ENCODE results near the gene UXS1.

The UXS1 gene

DNA sequence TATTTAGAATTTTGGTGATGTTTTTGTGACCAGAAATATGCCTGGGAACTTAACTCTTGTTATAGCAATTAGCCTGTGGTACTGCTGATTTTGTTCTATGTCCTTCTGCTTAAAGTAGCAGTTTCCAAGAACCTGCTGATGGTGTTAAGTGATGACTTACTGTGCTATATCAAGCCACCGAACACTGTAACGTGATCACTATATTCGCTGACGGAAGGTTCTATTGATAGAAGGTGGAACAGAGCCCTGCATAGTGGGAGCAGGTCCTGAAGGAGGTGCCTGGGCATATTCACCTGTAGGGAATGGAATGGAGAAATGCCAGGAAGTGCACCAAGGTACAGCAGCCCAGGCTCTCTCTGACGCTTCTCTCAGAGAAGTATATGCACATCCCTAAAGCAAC lies 76.8 kb downstream of the UXS1 start:
- no peak overlapping the region for H3K27ac ChIP-seq (ENCODE audit: low read length)
- TF ChIP-seq, protein P1, sequence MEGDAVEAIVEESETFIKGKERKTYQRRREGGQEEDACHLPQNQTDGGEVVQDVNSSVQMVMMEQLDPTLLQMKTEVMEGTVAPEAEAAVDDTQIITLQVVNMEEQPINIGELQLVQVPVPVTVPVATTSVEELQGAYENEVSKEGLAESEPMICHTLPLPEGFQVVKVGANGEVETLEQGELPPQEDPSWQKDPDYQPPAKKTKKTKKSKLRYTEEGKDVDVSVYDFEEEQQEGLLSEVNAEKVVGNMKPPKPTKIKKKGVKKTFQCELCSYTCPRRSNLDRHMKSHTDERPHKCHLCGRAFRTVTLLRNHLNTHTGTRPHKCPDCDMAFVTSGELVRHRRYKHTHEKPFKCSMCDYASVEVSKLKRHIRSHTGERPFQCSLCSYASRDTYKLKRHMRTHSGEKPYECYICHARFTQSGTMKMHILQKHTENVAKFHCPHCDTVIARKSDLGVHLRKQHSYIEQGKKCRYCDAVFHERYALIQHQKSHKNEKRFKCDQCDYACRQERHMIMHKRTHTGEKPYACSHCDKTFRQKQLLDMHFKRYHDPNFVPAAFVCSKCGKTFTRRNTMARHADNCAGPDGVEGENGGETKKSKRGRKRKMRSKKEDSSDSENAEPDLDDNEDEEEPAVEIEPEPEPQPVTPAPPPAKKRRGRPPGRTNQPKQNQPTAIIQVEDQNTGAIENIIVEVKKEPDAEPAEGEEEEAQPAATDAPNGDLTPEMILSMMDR (IDR thresholded peaks at IDR 0.05; ENCODE audit: low read depth, low read length) = no peak
- TF ChIP-seq EZH2phosphoT487 (IDR thresholded peaks at IDR 0.05; ENCODE audit: low read depth) = no peak
- H3K36me3 ChIP-seq (replicated peaks; ENCODE audit: low read depth, low read length) = no peaks in the 10 kb centered on the region
- peaks cover 2% of the 10 kb centered on the region; the same call in 1 of the 2 replicates for H4K20me1 ChIP-seq (ENCODE audit: insufficient read depth, low read length)
- H3K79me2 ChIP-seq (ENCODE audit: low read length) = no peaks in the 10 kb centered on the region
- H3K4me2 ChIP-seq (ENCODE audit: low read length) = no peak overlapping the region
- no peaks in the 10 kb centered on the region for H3K4me1 ChIP-seq (ENCODE audit: low read length)
- no peak overlapping the region for H3K4me3 ChIP-seq (ENCODE audit: low read length)
- no peak overlapping the region for H2AFZ ChIP-seq (ENCODE audit: low read depth, low read length)
- no peaks in the 10 kb centered on the region for H3K9me3 ChIP-seq (ENCODE audit: insufficient read depth, low read length)
- H3K9ac ChIP-seq (ENCODE audit: low read length) = no peak overlapping the region
- no peaks in the 10 kb centered on the region for H3K27me3 ChIP-seq (ENCODE audit: low read depth, low read length)

DNA sequence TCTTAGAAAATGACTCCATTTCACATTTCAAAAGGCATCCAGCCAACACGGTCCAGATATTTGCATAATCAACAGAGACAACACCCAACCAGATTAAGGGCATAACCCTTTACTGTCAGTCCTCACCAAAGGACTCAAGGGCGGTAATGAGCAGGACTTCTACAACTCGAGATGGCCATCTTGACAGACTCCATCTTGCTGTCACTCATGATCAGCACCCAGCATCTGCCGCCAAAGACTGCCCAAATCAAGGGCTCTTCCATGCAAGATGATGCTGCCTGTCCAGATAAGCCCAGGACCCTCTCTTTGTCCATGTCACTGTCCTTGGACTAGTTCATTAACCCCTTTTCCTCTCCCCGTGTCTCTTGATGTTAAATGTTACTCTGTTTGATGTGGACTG lies 77.9 kb downstream of the UXS1 start:
- Histone ChIP-seq H3K9me3 (ENCODE audit: insufficient read depth, low read length) (no peaks in the 10 kb centered on the region), H3K4me2 (ENCODE audit: low read length) (no peak overlapping the region), H3K27ac (ENCODE audit: low read length) (no peak overlapping the region), H3K4me1 (ENCODE audit: low read length) (no peaks in the 10 kb centered on the region), H2AFZ (ENCODE audit: low read depth, low read length) (no peak overlapping the region), H3K79me2 (ENCODE audit: low read length) (no peaks in the 10 kb centered on the region), H3K27me3 (ENCODE audit: low read depth, low read length) (no peaks in the 10 kb centered on the region), H3K9ac (ENCODE audit: low read length) (no peak overlapping the region), H3K4me3 (ENCODE audit: low read length) (no peak overlapping the region), H3K36me3 (replicated peaks; ENCODE audit: low read depth, low read length) (no peaks in the 10 kb centered on the region), H4K20me1 (ENCODE audit: insufficient read depth, low read length) (peaks cover 2% of the 10 kb centered on the region; the same call in 1 of the 2 replicates)
- TF ChIP-seq EZH2phosphoT487 (IDR thresholded peaks at IDR 0.05; ENCODE audit: low read depth) = no peak
- TF ChIP-seq, protein P1 (IDR thresholded peaks at IDR 0.05; ENCODE audit: low read depth, low read length) = no peak

DNA sequence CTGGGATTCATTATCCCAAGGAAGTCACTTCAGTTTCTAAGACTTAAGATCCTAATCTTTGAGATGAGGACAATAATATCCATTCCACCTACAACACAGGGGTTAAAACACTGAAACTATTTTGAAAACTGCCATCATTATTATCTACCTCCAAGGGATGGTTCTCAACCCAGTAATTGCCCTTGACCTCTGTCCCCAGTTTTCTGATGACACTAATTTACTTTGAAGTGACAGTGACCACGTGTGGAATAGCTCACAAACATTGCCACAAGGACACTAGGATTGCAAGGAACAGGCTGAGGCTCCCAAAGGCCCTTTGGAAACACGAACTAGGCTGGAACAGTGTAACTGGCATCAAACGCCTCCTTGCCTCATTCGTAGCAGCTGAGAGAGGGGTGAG lies 78.4 kb downstream of the UXS1 start:
- Histone ChIP-seq H4K20me1 (ENCODE audit: insufficient read depth, low read length) (peaks cover 2% of the 10 kb centered on the region; the same call in 1 of the 2 replicates), H3K27me3 (ENCODE audit: low read depth, low read length) (no peaks in the 10 kb centered on the region), H3K36me3 (replicated peaks; ENCODE audit: low read depth, low read length) (no peaks in the 10 kb centered on the region), H3K4me2 (ENCODE audit: low read length) (no peak overlapping the region), H3K4me3 (ENCODE audit: low read length) (no peak overlapping the region), H3K79me2 (ENCODE audit: low read length) (no peaks in the 10 kb centered on the region), H2AFZ (ENCODE audit: low read depth, low read length) (no peak overlapping the region), H3K9ac (ENCODE audit: low read length) (no peak overlapping the region), H3K4me1 (ENCODE audit: low read length) (no peaks in the 10 kb centered on the region), H3K9me3 (ENCODE audit: insufficient read depth, low read length) (no peaks in the 10 kb centered on the region), H3K27ac (ENCODE audit: low read length) (no peak overlapping the region)
- TF ChIP-seq, protein P1 (IDR thresholded peaks at IDR 0.05; ENCODE audit: low read depth, low read length) = no peak
- no peak for TF ChIP-seq EZH2phosphoT487 (IDR thresholded peaks at IDR 0.05; ENCODE audit: low read depth)

DNA sequence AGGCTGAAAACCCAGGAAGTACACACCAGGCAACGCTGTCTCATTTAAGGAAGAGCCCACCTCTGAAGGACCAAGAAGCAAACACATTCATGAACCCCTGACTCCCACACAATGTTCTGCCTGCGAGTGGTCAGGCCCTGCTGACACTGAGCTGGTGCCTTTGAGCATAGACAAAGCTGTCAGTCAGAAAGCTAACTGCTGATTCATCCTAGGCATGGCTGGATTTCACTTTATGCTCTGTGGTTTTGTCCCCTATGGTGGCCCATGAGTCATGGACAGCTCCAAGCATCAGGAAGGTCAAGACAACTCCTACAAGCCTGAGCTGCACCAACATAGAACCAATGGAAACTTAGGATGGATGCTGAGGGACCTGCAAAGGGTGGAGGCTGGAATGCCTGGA lies 78.9 kb downstream of the UXS1 start:
- Histone ChIP-seq H3K4me2 (ENCODE audit: low read length) (no peak overlapping the region), H3K9me3 (ENCODE audit: insufficient read depth, low read length) (no peaks in the 10 kb centered on the region), H3K4me1 (ENCODE audit: low read length) (no peaks in the 10 kb centered on the region), H3K9ac (ENCODE audit: low read length) (no peak overlapping the region), H3K79me2 (ENCODE audit: low read length) (no peaks in the 10 kb centered on the region), H2AFZ (ENCODE audit: low read depth, low read length) (no peak overlapping the region), H3K4me3 (ENCODE audit: low read length) (no peak overlapping the region), H4K20me1 (ENCODE audit: insufficient read depth, low read length) (peaks cover 2% of the 10 kb centered on the region; the same call in 1 of the 2 replicates), H3K27me3 (ENCODE audit: low read depth, low read length) (no peaks in the 10 kb centered on the region), H3K27ac (ENCODE audit: low read length) (no peak overlapping the region), H3K36me3 (replicated peaks; ENCODE audit: low read depth, low read length) (no peaks in the 10 kb centered on the region)
- TF ChIP-seq EZH2phosphoT487 (IDR thresholded peaks at IDR 0.05; ENCODE audit: low read depth) = no peak
- TF ChIP-seq, protein P1 (IDR thresholded peaks at IDR 0.05; ENCODE audit: low read depth, low read length) = no peak
